ENCODE data around the gene TM4SF5. TPM values are rescaled to one million over a fixed set of nuclear protein-coding genes. Genes with fewer than 3 reads are reported as not detected.

The TM4SF5 gene
- total and polyA plus RNA-seq, 2 of the 8 experiments (the other 6 are each of a cell fraction or from before 2014, with no cell fraction given), result not detected

DNA sequence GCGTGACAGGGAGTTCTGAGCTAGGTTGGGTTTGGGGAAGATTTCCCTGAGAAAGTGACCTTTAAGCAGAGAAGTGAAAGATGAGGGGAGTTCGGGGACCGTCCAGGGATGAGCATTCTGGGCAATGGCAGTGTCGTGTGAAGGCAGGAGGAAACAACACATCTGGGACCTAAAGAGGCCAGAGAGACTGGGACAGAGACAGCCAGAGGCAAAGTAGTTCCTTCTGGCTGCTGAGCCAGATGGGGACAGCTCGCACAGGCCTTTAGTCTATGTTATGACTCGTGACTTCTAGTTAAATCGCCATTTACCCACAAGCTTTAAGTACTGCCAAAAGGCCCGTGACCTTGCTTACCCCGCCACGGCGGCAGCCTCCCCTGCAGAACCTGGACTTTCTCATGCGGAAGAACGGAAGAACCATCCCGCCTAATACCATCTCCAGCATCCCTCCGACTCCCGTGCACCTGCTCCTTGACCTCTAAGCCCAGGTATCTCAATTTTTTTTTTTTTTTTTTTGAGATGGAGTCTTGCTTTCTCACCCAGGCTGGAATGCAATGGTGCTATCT lies 48.9 kb upstream of the TM4SF5 start (continued):
- TF ChIP-seq, protein P1, sequence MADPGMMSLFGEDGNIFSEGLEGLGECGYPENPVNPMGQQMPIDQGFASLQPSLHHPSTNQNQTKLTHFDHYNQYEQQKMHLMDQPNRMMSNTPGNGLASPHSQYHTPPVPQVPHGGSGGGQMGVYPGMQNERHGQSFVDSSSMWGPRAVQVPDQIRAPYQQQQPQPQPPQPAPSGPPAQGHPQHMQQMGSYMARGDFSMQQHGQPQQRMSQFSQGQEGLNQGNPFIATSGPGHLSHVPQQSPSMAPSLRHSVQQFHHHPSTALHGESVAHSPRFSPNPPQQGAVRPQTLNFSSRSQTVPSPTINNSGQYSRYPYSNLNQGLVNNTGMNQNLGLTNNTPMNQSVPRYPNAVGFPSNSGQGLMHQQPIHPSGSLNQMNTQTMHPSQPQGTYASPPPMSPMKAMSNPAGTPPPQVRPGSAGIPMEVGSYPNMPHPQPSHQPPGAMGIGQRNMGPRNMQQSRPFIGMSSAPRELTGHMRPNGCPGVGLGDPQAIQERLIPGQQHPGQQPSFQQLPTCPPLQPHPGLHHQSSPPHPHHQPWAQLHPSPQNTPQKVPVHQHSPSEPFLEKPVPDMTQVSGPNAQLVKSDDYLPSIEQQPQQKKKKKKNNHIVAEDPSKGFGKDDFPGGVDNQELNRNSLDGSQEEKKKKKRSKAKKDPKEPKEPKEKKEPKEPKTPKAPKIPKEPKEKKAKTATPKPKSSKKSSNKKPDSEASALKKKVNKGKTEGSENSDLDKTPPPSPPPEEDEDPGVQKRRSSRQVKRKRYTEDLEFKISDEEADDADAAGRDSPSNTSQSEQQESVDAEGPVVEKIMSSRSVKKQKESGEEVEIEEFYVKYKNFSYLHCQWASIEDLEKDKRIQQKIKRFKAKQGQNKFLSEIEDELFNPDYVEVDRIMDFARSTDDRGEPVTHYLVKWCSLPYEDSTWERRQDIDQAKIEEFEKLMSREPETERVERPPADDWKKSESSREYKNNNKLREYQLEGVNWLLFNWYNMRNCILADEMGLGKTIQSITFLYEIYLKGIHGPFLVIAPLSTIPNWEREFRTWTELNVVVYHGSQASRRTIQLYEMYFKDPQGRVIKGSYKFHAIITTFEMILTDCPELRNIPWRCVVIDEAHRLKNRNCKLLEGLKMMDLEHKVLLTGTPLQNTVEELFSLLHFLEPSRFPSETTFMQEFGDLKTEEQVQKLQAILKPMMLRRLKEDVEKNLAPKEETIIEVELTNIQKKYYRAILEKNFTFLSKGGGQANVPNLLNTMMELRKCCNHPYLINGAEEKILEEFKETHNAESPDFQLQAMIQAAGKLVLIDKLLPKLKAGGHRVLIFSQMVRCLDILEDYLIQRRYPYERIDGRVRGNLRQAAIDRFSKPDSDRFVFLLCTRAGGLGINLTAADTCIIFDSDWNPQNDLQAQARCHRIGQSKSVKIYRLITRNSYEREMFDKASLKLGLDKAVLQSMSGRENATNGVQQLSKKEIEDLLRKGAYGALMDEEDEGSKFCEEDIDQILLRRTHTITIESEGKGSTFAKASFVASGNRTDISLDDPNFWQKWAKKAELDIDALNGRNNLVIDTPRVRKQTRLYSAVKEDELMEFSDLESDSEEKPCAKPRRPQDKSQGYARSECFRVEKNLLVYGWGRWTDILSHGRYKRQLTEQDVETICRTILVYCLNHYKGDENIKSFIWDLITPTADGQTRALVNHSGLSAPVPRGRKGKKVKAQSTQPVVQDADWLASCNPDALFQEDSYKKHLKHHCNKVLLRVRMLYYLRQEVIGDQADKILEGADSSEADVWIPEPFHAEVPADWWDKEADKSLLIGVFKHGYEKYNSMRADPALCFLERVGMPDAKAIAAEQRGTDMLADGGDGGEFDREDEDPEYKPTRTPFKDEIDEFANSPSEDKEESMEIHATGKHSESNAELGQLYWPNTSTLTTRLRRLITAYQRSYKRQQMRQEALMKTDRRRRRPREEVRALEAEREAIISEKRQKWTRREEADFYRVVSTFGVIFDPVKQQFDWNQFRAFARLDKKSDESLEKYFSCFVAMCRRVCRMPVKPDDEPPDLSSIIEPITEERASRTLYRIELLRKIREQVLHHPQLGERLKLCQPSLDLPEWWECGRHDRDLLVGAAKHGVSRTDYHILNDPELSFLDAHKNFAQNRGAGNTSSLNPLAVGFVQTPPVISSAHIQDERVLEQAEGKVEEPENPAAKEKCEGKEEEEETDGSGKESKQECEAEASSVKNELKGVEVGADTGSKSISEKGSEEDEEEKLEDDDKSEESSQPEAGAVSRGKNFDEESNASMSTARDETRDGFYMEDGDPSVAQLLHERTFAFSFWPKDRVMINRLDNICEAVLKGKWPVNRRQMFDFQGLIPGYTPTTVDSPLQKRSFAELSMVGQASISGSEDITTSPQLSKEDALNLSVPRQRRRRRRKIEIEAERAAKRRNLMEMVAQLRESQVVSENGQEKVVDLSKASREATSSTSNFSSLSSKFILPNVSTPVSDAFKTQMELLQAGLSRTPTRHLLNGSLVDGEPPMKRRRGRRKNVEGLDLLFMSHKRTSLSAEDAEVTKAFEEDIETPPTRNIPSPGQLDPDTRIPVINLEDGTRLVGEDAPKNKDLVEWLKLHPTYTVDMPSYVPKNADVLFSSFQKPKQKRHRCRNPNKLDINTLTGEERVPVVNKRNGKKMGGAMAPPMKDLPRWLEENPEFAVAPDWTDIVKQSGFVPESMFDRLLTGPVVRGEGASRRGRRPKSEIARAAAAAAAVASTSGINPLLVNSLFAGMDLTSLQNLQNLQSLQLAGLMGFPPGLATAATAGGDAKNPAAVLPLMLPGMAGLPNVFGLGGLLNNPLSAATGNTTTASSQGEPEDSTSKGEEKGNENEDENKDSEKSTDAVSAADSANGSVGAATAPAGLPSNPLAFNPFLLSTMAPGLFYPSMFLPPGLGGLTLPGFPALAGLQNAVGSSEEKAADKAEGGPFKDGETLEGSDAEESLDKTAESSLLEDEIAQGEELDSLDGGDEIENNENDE (IDR thresholded peaks at IDR 0.05; ENCODE audit: insufficient replicate concordance, low read length), result no peak
- TF ChIP-seq RFX5 (IDR thresholded peaks at IDR 0.05; ENCODE audit: borderline replicate concordance, low read depth, low read length) (no peak), RXRA (IDR thresholded peaks at IDR 0.05; ENCODE audit: insufficient read depth, low read depth, low read length) (no peak), JUN (IDR thresholded peaks at IDR 0.05; ENCODE audit: low read depth, low read length) (no peak), NRF1 (IDR thresholded peaks at IDR 0.05; ENCODE audit: low read depth, low read length) (no peak), SAP30 (IDR thresholded peaks at IDR 0.05; ENCODE audit: insufficient read depth, insufficient replicate concordance, low read length) (no peak), GTF2F1 (IDR thresholded peaks at IDR 0.05; ENCODE audit: borderline replicate concordance, low read depth, low read length) (no peak)
